Stimulated activated CD8-positive, alpha-beta memory T cell treated with anti-CD3 and anti-CD28 coated beads, Interleukin-7, amount 100 ng/mL, for 48 hours (primary cell): Measurements from ENCODE around the gene KLF16.

ENCODE experiments used
- DNase-seq, 2 donors: peaks; one replicate each; pipeline ENCODE4 v3.0.0-alpha.2; 2020; ENCODE audit warnings: low read depth in 1 of 2; ENCODE audit errors: extremely low read depth in 1 of 2

The KLF16 gene

GRCh38 chr19:1810439-1811160 is 52.8 kb downstream of the KLF16 start:
- DNase-seq, result no peak

GRCh38 chr19:1809678-1810077 is 53.7 kb downstream of the KLF16 start:
- no peak for DNase-seq

GRCh38 chr19:1808395-1808731 is 55.0 kb downstream of the KLF16 start:
- no peak for DNase-seq

- no peak for DNase-seq
These were observed 55.5 kb downstream of the KLF16 start for GRCh38 chr19:1807695-1808394.

DNA sequence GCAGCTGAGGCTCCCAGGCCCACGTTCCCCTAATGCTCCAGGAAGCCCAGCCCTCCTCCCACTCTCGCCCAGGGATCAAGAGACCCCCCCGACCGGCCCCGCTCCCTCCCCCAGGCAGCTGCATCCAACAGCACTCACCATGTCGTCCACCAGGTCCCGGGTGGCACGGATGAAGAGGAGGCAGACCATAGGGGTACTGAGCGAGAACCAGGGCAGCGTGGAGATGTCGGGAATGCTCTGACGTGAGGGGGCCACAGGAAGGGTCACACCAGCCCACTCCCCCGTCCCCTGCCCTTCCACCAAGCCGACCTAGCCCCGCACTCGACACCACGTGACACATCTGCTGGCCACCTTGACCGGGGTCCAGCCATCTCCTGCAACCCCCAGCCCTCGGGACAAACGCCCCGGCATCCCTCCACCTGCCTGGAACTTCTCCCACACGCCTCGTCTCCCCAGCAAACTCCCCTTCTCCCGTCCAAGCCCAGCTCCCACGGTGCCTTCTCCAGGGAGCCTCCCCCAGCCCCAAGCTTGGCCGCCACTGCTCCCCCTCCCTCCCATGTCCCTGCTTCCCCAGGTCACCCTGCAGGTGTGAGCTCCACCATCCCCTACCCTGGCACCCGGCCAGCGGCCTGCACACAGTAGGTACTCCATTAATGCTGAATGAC is 56.2 kb downstream of the KLF16 start:
- DNase-seq, result no peak

- no peak for DNase-seq
These were observed 57.0 kb downstream of the KLF16 start for GRCh38 chr19:1806184-1807029.

- DNase-seq, result no peak
These were observed 57.8 kb downstream of the KLF16 start for GRCh38 chr19:1805401-1806183.

DNA sequence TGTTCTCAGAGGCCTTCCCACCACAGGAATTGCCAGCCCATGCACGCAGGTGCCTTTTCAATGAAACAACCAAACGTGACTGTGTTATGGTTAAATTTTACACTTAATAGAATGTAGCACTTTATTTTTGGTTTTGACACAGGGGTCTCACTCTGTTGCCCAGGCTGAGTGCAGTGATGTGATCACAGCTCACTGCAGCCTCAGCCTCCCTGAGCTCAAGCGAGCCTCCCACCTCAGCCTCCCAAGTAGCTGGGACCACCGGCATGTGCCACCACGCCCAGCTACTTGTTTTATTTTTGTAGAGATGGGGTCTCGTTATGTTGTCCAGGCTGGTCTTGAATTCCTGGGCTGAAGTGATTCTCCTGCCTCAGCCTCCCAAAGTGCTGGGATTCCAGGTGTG is 58.5 kb downstream of the KLF16 start:
- DNase-seq, result no peak
